Measurements from ENCODE around the gene MRAS. TPM values are rescaled to one million over a fixed set of nuclear protein-coding genes. Genes with fewer than 3 reads are reported as not detected.

The MRAS gene
- total and polyA plus RNA-seq, 2 of the 8 experiments (the other 6 are each of a cell fraction or from before 2014, with no cell fraction given) = 10.6 to 16.2 TPM

GRCh38 chr3:138329127-138329983 is 19.0 kb upstream of the MRAS start, which contains the start of gene NME9 (continued):
- TF ChIP-seq JUN (IDR thresholded peaks at IDR 0.05; ENCODE audit: low read depth, low read length) (no peak), KDM1A (IDR thresholded peaks at IDR 0.05; ENCODE audit: borderline replicate concordance, low read length) (no peak), NANOG (IDR thresholded peaks at IDR 0.05; ENCODE audit: insufficient read depth, low read depth, low read length, poor library complexity, severe bottlenecking) (no peak), GTF2F1 (IDR thresholded peaks at IDR 0.05; ENCODE audit: borderline replicate concordance, low read depth, low read length) (no peak), KDM4A (IDR thresholded peaks at IDR 0.05; ENCODE audit: low read depth, low read length, severe bottlenecking) (peak; percentile 72), SUZ12 (IDR thresholded peaks at IDR 0.05; ENCODE audit: low read length) (no peak), CTCF (IDR thresholded peaks at IDR 0.05; ENCODE audit: control extremely low read depth in 1 of 3, insufficient read depth in 1 of 3, low read depth in 1 of 3, low read length in 3 of 3) (peak; percentile 62 to 79 (median 75)), TEAD4 (IDR thresholded peaks at IDR 0.05; ENCODE audit: low read depth, low read length) (no peak)
- TF ChIP-seq, protein P1, sequence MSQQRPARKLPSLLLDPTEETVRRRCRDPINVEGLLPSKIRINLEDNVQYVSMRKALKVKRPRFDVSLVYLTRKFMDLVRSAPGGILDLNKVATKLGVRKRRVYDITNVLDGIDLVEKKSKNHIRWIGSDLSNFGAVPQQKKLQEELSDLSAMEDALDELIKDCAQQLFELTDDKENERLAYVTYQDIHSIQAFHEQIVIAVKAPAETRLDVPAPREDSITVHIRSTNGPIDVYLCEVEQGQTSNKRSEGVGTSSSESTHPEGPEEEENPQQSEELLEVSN (IDR thresholded peaks at IDR 0.05) = peak; percentile 16; the same call in 1 of the 2 replicates
